H9 (cell line): ENCODE measurements around the gene LRIG1. TPM values are rescaled to one million over a fixed set of nuclear protein-coding genes. Genes with fewer than 3 reads are reported as not detected.

ENCODE experiments used
- DNase-seq: peaks from one replicate; pipeline ENCODE4 v3.0.0-alpha.2; 2017
- H2AFZ ChIP-seq: one replicate; pipeline ENCODE4 v1.6.1; 2013; ENCODE audit warnings: mild to moderate bottlenecking, low read length, control low read depth, moderate library complexity
- H2AK5ac ChIP-seq: 2 replicates; pipeline ENCODE4 v1.6.1; 2013; ENCODE audit warnings: low read length, control low read depth, mixed read lengths; ENCODE audit not compliant: insufficient read length
- H2BK120ac ChIP-seq: one replicate; pipeline ENCODE4 v1.6.1; 2013; ENCODE audit warnings: low read depth, mild to moderate bottlenecking, low read length, control low read depth, inconsistent platforms; ENCODE audit not compliant: poor library complexity, severe bottlenecking
- H2BK12ac ChIP-seq: 2 replicates; pipeline ENCODE4 v1.6.1; 2013; ENCODE audit warnings: low read length, control low read depth, mixed read lengths, low read depth; ENCODE audit not compliant: insufficient read length
- H2BK15ac ChIP-seq: 2 replicates; pipeline ENCODE4 v1.6.1; 2013; ENCODE audit warnings: low read depth, low read length, control low read depth
- H2BK20ac ChIP-seq: one replicate; pipeline ENCODE4 v1.6.1; 2013; ENCODE audit warnings: low read depth, mild to moderate bottlenecking, low read length, control low read depth, inconsistent platforms; ENCODE audit not compliant: poor library complexity, severe bottlenecking
- H2BK5ac ChIP-seq: 2 replicates; pipeline ENCODE4 v1.6.1; 2013; ENCODE audit warnings: low read length, control low read depth, mixed read lengths; ENCODE audit not compliant: insufficient read length
- H3K14ac ChIP-seq: 2 replicates; pipeline ENCODE4 v1.6.1; 2013; ENCODE audit warnings: low read length, control low read depth; ENCODE audit not compliant: insufficient read depth
- H3K18ac ChIP-seq: 2 replicates; pipeline ENCODE4 v1.6.1; 2013; ENCODE audit warnings: low read depth, mild to moderate bottlenecking, mixed read lengths, low read length, control low read depth; ENCODE audit not compliant: insufficient read length
- H3K23ac ChIP-seq: 2 replicates; pipeline ENCODE4 v1.6.1; 2013; ENCODE audit warnings: low read length, control low read depth, mixed read lengths, low read depth; ENCODE audit not compliant: insufficient read length
- H3K23me2 ChIP-seq: 2 replicates; pipeline ENCODE4 v1.6.1; 2013; ENCODE audit warnings: low read depth, mild to moderate bottlenecking, mixed read lengths, low read length, control low read depth; ENCODE audit not compliant: insufficient read length, poor library complexity, severe bottlenecking
- H3K27ac ChIP-seq: 2 replicates; pipeline ENCODE4 v1.5.1; 2013; ENCODE audit warnings: low read length, control low read depth, mixed read lengths, low read depth; ENCODE audit not compliant: insufficient read length
- H3K27me3 ChIP-seq: 2 replicates; pipeline ENCODE4 v1.6.1; 2013; ENCODE audit warnings: low read length, control low read depth, inconsistent platforms; ENCODE audit not compliant: insufficient read depth
- H3K4ac ChIP-seq: 2 replicates; pipeline ENCODE4 v1.6.1; 2013; ENCODE audit warnings: low read depth, mild to moderate bottlenecking, control low read depth, inconsistent platforms, low read length, moderate library complexity
- H3K4me1 ChIP-seq: 2 replicates; pipeline ENCODE4 v1.6.1; 2013; ENCODE audit warnings: low read length, control low read depth, inconsistent platforms; ENCODE audit not compliant: insufficient read depth
- H3K4me2 ChIP-seq: 2 replicates; pipeline ENCODE4 v1.6.1; 2013; ENCODE audit warnings: low read length, control low read depth, mixed read lengths; ENCODE audit not compliant: insufficient read length, insufficient read depth
- H3K56ac ChIP-seq: 2 replicates; pipeline ENCODE4 v1.6.1; 2013; ENCODE audit warnings: low read depth, mild to moderate bottlenecking, mixed read lengths, low read length, control low read depth; ENCODE audit not compliant: insufficient read length
- H3K79me1 ChIP-seq: 2 replicates; pipeline ENCODE4 v1.6.1; 2013; ENCODE audit warnings: low read depth, mild to moderate bottlenecking, moderate library complexity, low read length, control low read depth, inconsistent platforms; ENCODE audit not compliant: insufficient read depth, poor library complexity, severe bottlenecking
- H3K79me2 ChIP-seq: 2 replicates; pipeline ENCODE4 v1.6.1; 2013; ENCODE audit warnings: low read length, control low read depth, inconsistent platforms; ENCODE audit not compliant: insufficient read depth
- H3K9ac ChIP-seq: 2 replicates; pipeline ENCODE4 v1.6.1; 2013; ENCODE audit warnings: low read length, control low read depth, mixed read lengths; ENCODE audit not compliant: insufficient read length; ENCODE audit errors: extremely low read depth
- H3K9me3 ChIP-seq: one replicate; pipeline ENCODE4 v1.6.1; 2013; ENCODE audit warnings: low read depth, low read length, inconsistent platforms; ENCODE audit not compliant: control insufficient read depth
- H3T11ph ChIP-seq: one replicate; pipeline ENCODE4 v1.6.1; 2013; ENCODE audit warnings: mild to moderate bottlenecking, low read length, control low read depth, inconsistent platforms
- H4K20me1 ChIP-seq: one replicate; pipeline ENCODE4 v1.6.1; 2013; ENCODE audit not compliant: control insufficient read depth, insufficient read length, insufficient read depth
- H4K5ac ChIP-seq: 2 replicates; pipeline ENCODE4 v1.6.1; 2013; ENCODE audit warnings: low read depth, mild to moderate bottlenecking, mixed read lengths, low read length, control low read depth; ENCODE audit not compliant: insufficient read length
- H4K8ac ChIP-seq: replicated peaks from 2 replicates; pipeline ENCODE4 v1.6.1; 2013; ENCODE audit warnings: low read length, control low read depth, mixed read lengths, low read depth; ENCODE audit not compliant: insufficient read length
- H4K91ac ChIP-seq: 2 replicates; pipeline ENCODE4 v1.6.1; 2013; ENCODE audit warnings: low read depth, mild to moderate bottlenecking, moderate library complexity, mixed read lengths, low read length, control low read depth; ENCODE audit not compliant: insufficient read length
- H3K27ac Mint-ChIP-seq, 3 experiments: 2 replicates in 2 of 3; 3 replicates in 1 of 3; pipeline ENCODE4 v1.8.0; 2020 to 2021; ENCODE audit warnings: mixed read lengths in 3 of 3, mild to moderate bottlenecking in 1 of 3, moderate library complexity in 1 of 3
- H3K27me3 Mint-ChIP-seq: 2 replicates; pipeline ENCODE4 v1.8.0; 2021; ENCODE audit warnings: low read depth, mild to moderate bottlenecking, moderate library complexity, mixed read lengths
- H3K36me3 Mint-ChIP-seq, 3 experiments: 2 replicates in 2 of 3; 3 replicates in 1 of 3; pipeline ENCODE4 v1.8.0; 2020 to 2021; ENCODE audit warnings: low read depth in 3 of 3, mixed read lengths in 3 of 3; ENCODE audit not compliant: insufficient read depth in 1 of 3
- H3K4me1 Mint-ChIP-seq, 2 experiments: 2 replicates each; pipeline ENCODE4 v1.8.0; 2020; ENCODE audit warnings: mixed read lengths in 2 of 2
- H3K4me3 Mint-ChIP-seq, 2 experiments: 2 replicates in 1 of 2; 3 replicates in 1 of 2; pipeline ENCODE4 v1.8.0; 2020 to 2021; ENCODE audit warnings: mild to moderate bottlenecking in 2 of 2, mixed read lengths in 2 of 2, moderate library complexity in 1 of 2
- H3K9me3 Mint-ChIP-seq, 2 experiments: 2 replicates in 1 of 2; 3 replicates in 1 of 2; pipeline ENCODE4 v1.8.0; 2020; ENCODE audit warnings: mild to moderate bottlenecking in 2 of 2, mixed read lengths in 2 of 2, moderate library complexity in 1 of 2
- CTCF ChIP-seq: fragments of 200-600 bp; sonication (generic); conservative IDR thresholded peaks from 3 replicates; pipeline ENCODE4 v1.8.0; 2021; ENCODE audit warnings: antibody characterized with exemption, mild to moderate bottlenecking
- WGBS: extraction: QIAGEN DNeasy Blood & Tissue Kit; methylation state at CpG from one replicate; pipeline ENCODE4 v1.1.7; 2013; ENCODE audit warnings: missing lambda C conversion rate, low lambda C conversion rate, mixed read lengths; ENCODE audit not compliant: insufficient read length; ENCODE audit errors: extremely low coverage; 5-methylcytosine and 5-hydroxymethylcytosine counted together
- total RNA-seq: library from RNA; stranded (reverse); gene quantifications from 2 replicates; pipeline ENCODE4 v1.2.1, GENCODE V29; 2021

Gene LRIG1
- total RNA-seq, 1 experiment from 2014 or later = 70.3 TPM

GRCh38 chr3:66394753-66395249, 106.0 kb downstream of the LRIG1 start:
- H3K4ac ChIP-seq = no peak overlapping the region
- no peaks in the 10 kb centered on the region for H3K4me1 Mint-ChIP-seq

More at GRCh38 chr3:66394753-66395249, 106.0 kb downstream of the LRIG1 start:
- H3K27me3 ChIP-seq = no peaks in the 10 kb centered on the region
- H3K79me1 ChIP-seq = peaks cover 1% of the 10 kb centered on the region
- H2BK120ac ChIP-seq = no peak overlapping the region
- no peak overlapping the region for H3K18ac ChIP-seq
- H4K8ac ChIP-seq = no peak overlapping the region
- Mint-ChIP-seq H3K9me3 (no peaks in the 10 kb centered on the region; a peak in 1 of 5 replicates), H3K36me3 (peaks cover 69 to 92% (median 88%) of the 10 kb centered on the region in 3 experiments), H3K27ac (peak overlapping the region in 2 of 3 experiments; percentile 26 to 72; a peak in 3 of 7 replicates), H3K4me3 (no peak overlapping the region), H3K27me3 (no peaks in the 10 kb centered on the region)
- H3K79me2 ChIP-seq = no peaks in the 10 kb centered on the region
- H3K4me2 ChIP-seq = no peak overlapping the region
- H3K23ac ChIP-seq = no peak overlapping the region
- H2AFZ ChIP-seq = no peak overlapping the region
- no peak overlapping the region for H2BK15ac ChIP-seq
- H3K9me3 ChIP-seq = no peaks in the 10 kb centered on the region
- H4K91ac ChIP-seq = no peak overlapping the region
- H3K4me1 ChIP-seq = no peaks in the 10 kb centered on the region
- WGBS = no CpG with 5 or more reads among the region's 8 CpGs
- no peak overlapping the region for H3K56ac ChIP-seq
- H4K5ac ChIP-seq = no peak overlapping the region
- H4K20me1 ChIP-seq = no peaks in the 10 kb centered on the region
- H3K14ac ChIP-seq = no peak overlapping the region
- no peak overlapping the region for H3K9ac ChIP-seq
- H2AK5ac ChIP-seq = no peak overlapping the region
- H3K23me2 ChIP-seq = no peaks in the 10 kb centered on the region
- no peak overlapping the region for H3K27ac ChIP-seq
- H2BK12ac ChIP-seq = no peak overlapping the region
- H3T11ph ChIP-seq = no peak overlapping the region
- no peak overlapping the region for H2BK20ac ChIP-seq
- DNase-seq = no peak
- no peak overlapping the region for H2BK5ac ChIP-seq
- TF ChIP-seq CTCF = no peak
